ENCODE data around the gene FAM107B. TPM values are rescaled to one million over a fixed set of nuclear protein-coding genes. Genes with fewer than 3 reads are reported as not detected.

Gene FAM107B
- total RNA-seq, 1 donor from 2014 or later, result 286 TPM

GRCh38 chr10:14687340-14687739 lies 87.4 kb downstream of the FAM107B start:
- H3K4me3 Mint-ChIP-seq, result no peak overlapping the region

DNA sequence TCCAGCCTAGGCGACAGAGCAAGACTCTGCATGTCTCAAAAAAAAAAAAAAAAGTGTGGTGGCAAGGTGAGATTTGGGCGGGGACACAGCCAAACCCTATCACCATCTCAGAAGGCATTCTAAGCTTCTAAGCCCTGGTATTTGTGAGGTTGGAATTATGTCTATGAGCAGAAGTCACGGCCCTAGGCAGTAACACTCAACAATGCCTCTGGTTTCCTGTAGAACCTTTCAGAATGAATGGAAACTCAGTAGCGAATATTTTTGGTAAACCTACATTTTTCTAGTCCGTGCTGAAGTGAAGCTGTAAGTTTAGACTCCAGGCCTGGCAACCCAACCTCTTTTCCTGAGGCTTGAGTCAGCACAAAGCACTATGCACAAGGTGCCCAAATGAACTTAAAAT lies 88.3 kb downstream of the FAM107B start:
- no peak for TF ChIP-seq CTCF (IDR thresholded peaks at IDR 0.05)
- intact Hi-C loops (cut with micrococcal nuclease), result no loop called here
- no peaks in the 10 kb centered on the region for H3K27me3 Mint-ChIP-seq
- ChIA-PET POLR2A (no interaction called here), CTCF (no interaction called here)
- no peak overlapping the region for H3K27ac Mint-ChIP-seq
- H3K4me3 Mint-ChIP-seq, result no peak overlapping the region
- no peaks in the 10 kb centered on the region for H3K9me3 Mint-ChIP-seq
- no peak for ATAC-seq (ENCODE audit: low read depth)
- H3K36me3 Mint-ChIP-seq (ENCODE audit: low read depth), result no peaks in the 10 kb centered on the region
- no peak for DNase-seq
- H3K4me1 Mint-ChIP-seq, result no peaks in the 10 kb centered on the region

More at GRCh38 chr10:14687340-14687739, 87.4 kb downstream of the FAM107B start:
- H3K27me3 Mint-ChIP-seq, result no peaks in the 10 kb centered on the region
- no peak overlapping the region for H3K27ac Mint-ChIP-seq
- no peaks in the 10 kb centered on the region for H3K9me3 Mint-ChIP-seq
- no peaks in the 10 kb centered on the region for H3K36me3 Mint-ChIP-seq (ENCODE audit: low read depth)
- CTCF ChIA-PET, result interaction anchor here (0.6 kb wide), 1 partner anchor 135 kb away, joined by 3 read pairs; no protein-coding TSS in a partner anchor
- ATAC-seq (ENCODE audit: low read depth) (no peak), DNase-seq (no peak)
- no peaks in the 10 kb centered on the region for H3K4me1 Mint-ChIP-seq
- TF ChIP-seq CTCF (IDR thresholded peaks at IDR 0.05), result no peak
- POLR2A ChIA-PET, result no interaction called here
- intact Hi-C loops (cut with micrococcal nuclease), result no loop called here

GRCh38 chr10:14684354-14684753 lies 90.3 kb downstream of the FAM107B start:
- Mint-ChIP-seq H3K27ac (no peak overlapping the region), H3K36me3 (ENCODE audit: low read depth) (no peaks in the 10 kb centered on the region), H3K27me3 (no peaks in the 10 kb centered on the region), H3K4me3 (no peak overlapping the region), H3K9me3 (no peaks in the 10 kb centered on the region), H3K4me1 (no peaks in the 10 kb centered on the region)
- ATAC-seq (ENCODE audit: low read depth), result no peak
- intact Hi-C loops (cut with micrococcal nuclease), result no loop called here
- ChIA-PET POLR2A (no interaction called here), CTCF (no interaction called here)
- no peak for DNase-seq
- no peak for TF ChIP-seq CTCF (IDR thresholded peaks at IDR 0.05)

DNA sequence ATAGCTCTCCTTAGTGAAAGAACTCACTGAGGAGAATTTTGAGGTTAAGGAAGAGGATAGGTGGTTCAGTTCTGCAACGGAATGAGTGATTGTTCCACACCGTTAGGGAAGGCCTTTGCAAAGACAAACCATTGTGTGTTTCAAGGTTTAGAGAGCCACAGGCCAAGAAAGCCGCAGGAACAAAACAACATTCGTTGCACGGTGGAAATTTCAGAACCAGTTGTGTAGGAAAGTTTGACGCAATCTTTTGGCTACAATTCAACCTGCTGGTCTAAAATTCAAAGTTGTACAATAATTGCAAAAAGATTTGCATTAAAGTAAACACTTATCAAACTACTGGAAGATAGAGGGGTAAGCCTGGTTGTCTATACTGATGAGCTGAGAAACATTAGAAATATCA lies 91.4 kb downstream of the FAM107B start:
- no peak for TF ChIP-seq CTCF (IDR thresholded peaks at IDR 0.05)
- no peak for DNase-seq
- H3K27me3 Mint-ChIP-seq, result no peaks in the 10 kb centered on the region
- no peak for ATAC-seq (ENCODE audit: low read depth)
- no peaks in the 10 kb centered on the region for H3K4me1 Mint-ChIP-seq
- H3K27ac Mint-ChIP-seq, result no peak overlapping the region
- H3K9me3 Mint-ChIP-seq, result no peaks in the 10 kb centered on the region
- ChIA-PET POLR2A (interaction anchor here (1.3 kb wide), 1 partner anchor 25 kb away, joined by 4 read pairs; no protein-coding TSS in a partner anchor), CTCF (no interaction called here)
- H3K36me3 Mint-ChIP-seq (ENCODE audit: low read depth), result no peaks in the 10 kb centered on the region
- no peak overlapping the region for H3K4me3 Mint-ChIP-seq
- intact Hi-C loops (cut with micrococcal nuclease), result no loop called here

GRCh38 chr10:14681802-14682201 lies 92.9 kb downstream of the FAM107B start:
- no peaks in the 10 kb centered on the region for H3K27me3 Mint-ChIP-seq
- TF ChIP-seq CTCF (IDR thresholded peaks at IDR 0.05), result no peak
- H3K4me1 Mint-ChIP-seq, result no peaks in the 10 kb centered on the region
- H3K36me3 Mint-ChIP-seq (ENCODE audit: low read depth), result no peaks in the 10 kb centered on the region
- no peaks in the 10 kb centered on the region for H3K9me3 Mint-ChIP-seq
- H3K27ac Mint-ChIP-seq, result no peak overlapping the region
- intact Hi-C loops (cut with micrococcal nuclease), result no loop called here
- H3K4me3 Mint-ChIP-seq, result no peak overlapping the region
- CTCF ChIA-PET, result no interaction called here
- ATAC-seq (ENCODE audit: low read depth) (no peak), DNase-seq (no peak)
- POLR2A ChIA-PET, result interaction anchor here (1.3 kb wide), 1 partner anchor 24 kb away, joined by 4 read pairs; no protein-coding TSS in a partner anchor

All from activated B cell treated with CpG ODN at 0.5 μM for 24 hours (primary cell).